ENCODE data around the gene PYGL. TPM values are rescaled to one million over a fixed set of nuclear protein-coding genes. Genes with fewer than 3 reads are reported as not detected.

PYGL gene
- total RNA-seq, 1 donor from 2014 or later: 12.0 TPM

GRCh38 chr14:50864237-50864636, 80.0 kb downstream of the PYGL start:
- no peak for DNase-seq (ENCODE audit: low spot score, unreplicated experiment)
- Mint-ChIP-seq H3K9me3 (ENCODE audit: low read depth) (no peaks in the 10 kb centered on the region), H3K27ac (no peak overlapping the region), H3K27me3 (peaks cover 35% of the 10 kb centered on the region), H3K4me3 (ENCODE audit: low read depth) (no peak overlapping the region), H3K36me3 (ENCODE audit: insufficient read depth) (no peaks in the 10 kb centered on the region), H3K4me1 (ENCODE audit: low read depth) (peaks cover 14% of the 10 kb centered on the region)
- no peak for TF ChIP-seq CTCF (IDR thresholded peaks at IDR 0.05; ENCODE audit: unreplicated experiment)

- Mint-ChIP-seq H3K9me3 (ENCODE audit: low read depth) (no peaks in the 10 kb centered on the region), H3K4me1 (ENCODE audit: low read depth) (peaks cover 14% of the 10 kb centered on the region), H3K36me3 (ENCODE audit: insufficient read depth) (no peaks in the 10 kb centered on the region), H3K27me3 (peaks cover 36% of the 10 kb centered on the region), H3K27ac (no peak overlapping the region), H3K4me3 (ENCODE audit: low read depth) (no peak overlapping the region)
- TF ChIP-seq CTCF (IDR thresholded peaks at IDR 0.05; ENCODE audit: unreplicated experiment): no peak
- no peak for DNase-seq (ENCODE audit: low spot score, unreplicated experiment)
Measured at GRCh38 chr14:50862036-50862570, 82.2 kb downstream of the PYGL start.

- Mint-ChIP-seq H3K27ac (no peak overlapping the region), H3K9me3 (ENCODE audit: low read depth) (no peaks in the 10 kb centered on the region), H3K4me3 (ENCODE audit: low read depth) (peak overlapping the region; percentile 26), H3K27me3 (peaks cover 40% of the 10 kb centered on the region), H3K36me3 (ENCODE audit: insufficient read depth) (no peaks in the 10 kb centered on the region), H3K4me1 (ENCODE audit: low read depth) (peaks cover 13% of the 10 kb centered on the region)
- DNase-seq (ENCODE audit: low spot score, unreplicated experiment): peak; percentile 74
- peak; percentile 75 for TF ChIP-seq CTCF (IDR thresholded peaks at IDR 0.05; ENCODE audit: unreplicated experiment)
Measured at GRCh38 chr14:50860478-50861086, 83.7 kb downstream of the PYGL start.

GRCh38 chr14:50859296-50859624, 85.0 kb downstream of the PYGL start:
- no peak for DNase-seq (ENCODE audit: low spot score, unreplicated experiment)
- no peak overlapping the region for H3K27ac Mint-ChIP-seq
- H3K4me3 Mint-ChIP-seq (ENCODE audit: low read depth): no peak overlapping the region

GRCh38 chr14:50856660-50857059, 87.6 kb downstream of the PYGL start:
- Mint-ChIP-seq H3K4me3 (ENCODE audit: low read depth) (no peak overlapping the region), H3K4me1 (ENCODE audit: low read depth) (peaks cover 13% of the 10 kb centered on the region), H3K27me3 (peaks cover 30% of the 10 kb centered on the region), H3K27ac (no peak overlapping the region), H3K9me3 (ENCODE audit: low read depth) (no peaks in the 10 kb centered on the region), H3K36me3 (ENCODE audit: insufficient read depth) (no peaks in the 10 kb centered on the region)
- no peak for DNase-seq (ENCODE audit: low spot score, unreplicated experiment)
- TF ChIP-seq CTCF (IDR thresholded peaks at IDR 0.05; ENCODE audit: unreplicated experiment): no peak

More at GRCh38 chr14:50859296-50859624, 85.0 kb downstream of the PYGL start:
- H3K27me3 Mint-ChIP-seq: peaks cover 43% of the 10 kb centered on the region
- H3K4me1 Mint-ChIP-seq (ENCODE audit: low read depth): peaks cover 13% of the 10 kb centered on the region
- no peaks in the 10 kb centered on the region for H3K9me3 Mint-ChIP-seq (ENCODE audit: low read depth)
- TF ChIP-seq CTCF (IDR thresholded peaks at IDR 0.05; ENCODE audit: unreplicated experiment): no peak
- H3K36me3 Mint-ChIP-seq (ENCODE audit: insufficient read depth): no peaks in the 10 kb centered on the region

All from progenitor cell of endocrine pancreas (in vitro differentiated cells).